MM.1S (cell line): ENCODE data around the gene MVB12A.

Experiments
- DNase-seq: peaks from one replicate; pipeline ENCODE4 v3.0.0-alpha.2; 2015
- H2AFZ ChIP-seq: fragments of 300-600 bp; sonication (generic); 2 replicates; pipeline ENCODE4 v1.6.0; 2016; ENCODE audit warnings: antibody characterized with exemption, low read length
- H3F3A ChIP-seq: fragments of 300-600 bp; sonication (generic); 2 replicates; pipeline ENCODE4 v1.6.1; 2016; ENCODE audit warnings: mild to moderate bottlenecking, antibody characterized with exemption, low read length, moderate library complexity, mixed read lengths; ENCODE audit not compliant: insufficient read depth
- H3K27ac ChIP-seq: fragments of 300-600 bp; sonication (generic); 2 replicates; pipeline ENCODE4 v1.5.1; 2016; ENCODE audit warnings: mild to moderate bottlenecking, low read length
- H3K27me3 ChIP-seq: fragments of 300-600 bp; sonication (generic); replicated peaks from 2 replicates; pipeline ENCODE4 v1.6.0; 2016; ENCODE audit warnings: low read length; ENCODE audit not compliant: insufficient read depth
- H3K36me3 ChIP-seq: fragments of 300-600 bp; sonication (generic); replicated peaks from 2 replicates; pipeline ENCODE4 v1.6.1; 2016; ENCODE audit warnings: mild to moderate bottlenecking, low read length, mixed read lengths; ENCODE audit not compliant: insufficient read depth
- H3K4me1 ChIP-seq: fragments of 300-600 bp; sonication (generic); 2 replicates; pipeline ENCODE4 v1.6.1; 2016; ENCODE audit warnings: low read length, mixed read lengths
- H3K4me2 ChIP-seq: fragments of 300-600 bp; sonication (generic); 2 replicates; pipeline ENCODE4 v1.6.0; 2016; ENCODE audit warnings: low read depth, low read length
- H3K4me3 ChIP-seq: fragments of 300-600 bp; sonication (generic); 2 replicates; pipeline ENCODE4 v1.5.1; 2016; ENCODE audit warnings: low read length, mixed read lengths
- H3K79me2 ChIP-seq: fragments of 300-600 bp; sonication (generic); 2 replicates; pipeline ENCODE4 v1.6.1; 2016; ENCODE audit warnings: mixed run types, low read length, mixed read lengths
- H3K9ac ChIP-seq: fragments of 300-600 bp; sonication (generic); 2 replicates; pipeline ENCODE4 v1.6.1; 2016; ENCODE audit warnings: low read length, mixed read lengths
- H3K9me2 ChIP-seq: fragments of 300-600 bp; sonication (generic); replicated peaks from 2 replicates; pipeline ENCODE4 v1.6.1; 2016; ENCODE audit warnings: mild to moderate bottlenecking, low read length, mixed read lengths; ENCODE audit not compliant: insufficient read depth
- H3K9me3 ChIP-seq: fragments of 300-600 bp; sonication (generic); replicated peaks from 2 replicates; pipeline ENCODE4 v1.6.1; 2016; ENCODE audit warnings: mild to moderate bottlenecking, low read length, mixed read lengths; ENCODE audit not compliant: insufficient read depth
- H4K20me1 ChIP-seq: fragments of 300-600 bp; sonication (generic); 2 replicates; pipeline ENCODE4 v1.6.1; 2016; ENCODE audit warnings: mild to moderate bottlenecking, low read length, moderate library complexity, mixed read lengths; ENCODE audit not compliant: insufficient read depth
- CTCF ChIP-seq: fragments of 300-600 bp; sonication (generic); IDR thresholded peaks from 2 replicates; pipeline ENCODE4 v1.5.1; 2016; ENCODE audit warnings: antibody characterized with exemption, low read length, mixed read lengths
- EZH2 ChIP-seq: fragments of 300-600 bp; sonication (generic); optimal IDR thresholded peaks from 2 replicates; pipeline ENCODE3; 2017; ENCODE audit warnings: low read depth, mild to moderate bottlenecking, antibody characterized with exemption, low read length, mixed read lengths
- EZH2phosphoT487 ChIP-seq: fragments of 300-600 bp; sonication (generic); IDR thresholded peaks from 2 replicates; pipeline ENCODE4 v1.6.1; 2018; ENCODE audit warnings: antibody characterized with exemption, low read length

Gene MVB12A

DNA sequence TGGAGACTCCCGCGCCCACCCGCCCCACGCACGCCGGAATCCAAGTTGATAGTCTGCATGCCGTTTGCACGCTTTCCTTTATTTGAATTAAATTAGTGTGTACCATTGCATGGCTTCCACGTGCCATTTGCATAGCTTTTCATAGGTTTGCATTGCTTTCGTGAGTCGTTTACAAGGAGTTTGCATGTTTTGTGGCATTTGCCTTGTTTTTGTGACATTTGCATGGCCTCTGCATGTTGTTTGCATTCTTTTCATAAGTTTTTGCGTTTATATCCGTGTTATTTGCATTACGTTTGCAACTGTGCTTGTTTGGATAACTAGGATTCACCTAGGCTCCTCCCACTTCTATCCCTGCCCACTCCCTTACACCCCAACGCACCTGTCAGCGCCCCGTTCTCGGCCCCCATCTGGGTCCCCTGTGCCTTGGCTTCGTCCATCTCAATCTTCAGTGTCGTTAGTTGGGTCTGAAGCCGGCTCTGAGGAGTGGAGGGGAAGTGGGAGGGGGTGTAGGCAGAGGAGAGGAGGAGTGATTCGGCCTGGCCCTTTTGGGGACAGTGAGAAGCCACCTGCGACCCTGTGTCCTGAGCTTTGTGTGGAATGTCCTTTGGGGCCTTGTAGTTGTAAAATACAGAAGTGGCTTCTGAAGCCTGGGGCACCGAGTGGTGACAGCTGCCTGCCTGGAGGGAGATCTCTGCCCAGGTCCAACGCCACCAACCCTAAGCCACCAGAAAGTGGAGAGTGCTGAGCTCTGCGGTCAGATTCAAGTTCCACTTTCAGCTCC, 28.3 kb upstream of the MVB12A start:
- Histone ChIP-seq H3K27ac (peak overlapping the region; percentile 10; the same call in 1 of the 2 replicates), H3K9me2 (no peaks in the 10 kb centered on the region), H3K9me3 (no peaks in the 10 kb centered on the region), H3K79me2 (no peaks in the 10 kb centered on the region), H3K27me3 (peaks cover 17% of the 10 kb centered on the region), H3K4me3 (peak overlapping the region; percentile 52), H4K20me1 (no peaks in the 10 kb centered on the region), H3K4me1 (peaks cover 7% of the 10 kb centered on the region; the same call in 1 of the 2 replicates), H3K36me3 (no peaks in the 10 kb centered on the region), H3F3A (peaks cover 28% of the 10 kb centered on the region), H3K4me2 (peak overlapping the region; percentile 95), H3K9ac (peak overlapping the region; percentile 24; the same call in 1 of the 2 replicates), H2AFZ (peak overlapping the region; percentile 58)
- TF ChIP-seq EZH2phosphoT487, result no peak
- no peak; the same call in 1 of the 2 replicates for TF ChIP-seq CTCF
- TF ChIP-seq EZH2, result no peak
- DNase-seq, result peak; percentile 61

DNA sequence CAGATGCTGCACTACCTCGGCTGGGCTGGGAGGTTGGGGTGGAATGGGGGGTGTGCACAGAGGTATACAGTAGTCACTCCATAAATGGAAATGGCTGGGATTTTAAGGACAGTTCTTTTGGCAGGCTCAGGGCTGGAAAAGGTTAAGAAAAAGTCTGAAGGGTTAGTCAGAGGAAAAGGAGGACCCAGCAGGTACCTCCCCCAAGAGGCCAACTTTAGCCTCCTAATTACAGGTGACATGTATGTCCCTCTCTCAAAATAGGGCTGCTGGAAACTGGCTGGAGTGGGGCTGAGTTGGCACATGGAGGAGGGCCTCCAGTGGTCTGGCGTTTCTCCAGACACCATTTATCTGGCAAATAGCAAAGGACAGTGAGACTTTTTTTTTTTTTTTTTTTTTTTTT, 26.8 kb upstream of the MVB12A start:
- Histone ChIP-seq H3K79me2 (no peaks in the 10 kb centered on the region), H2AFZ (no peak overlapping the region), H4K20me1 (no peaks in the 10 kb centered on the region), H3K9me3 (no peaks in the 10 kb centered on the region), H3K9me2 (no peaks in the 10 kb centered on the region), H3K4me1 (peaks cover 7% of the 10 kb centered on the region; the same call in 1 of the 2 replicates), H3K9ac (no peak overlapping the region), H3K27ac (no peak overlapping the region), H3K4me3 (no peak overlapping the region), H3K27me3 (peaks cover 17% of the 10 kb centered on the region), H3K4me2 (no peak overlapping the region), H3K36me3 (no peaks in the 10 kb centered on the region), H3F3A (peaks cover 28% of the 10 kb centered on the region)
- DNase-seq, result no peak
- TF ChIP-seq EZH2phosphoT487, result no peak
- TF ChIP-seq EZH2, result no peak
- no peak for TF ChIP-seq CTCF

GRCh38 chr19:17393914-17394313, 25.9 kb upstream of the MVB12A start, which contains the start of gene CCDC194:
Gene CCDC194 (minus strand): TSS chr19:17394196. CDS start chr19:17394158, 38 bp downstream.
- Histone ChIP-seq H3K9me3 (no peaks in the 10 kb centered on the region), H4K20me1 (no peaks in the 10 kb centered on the region), H3F3A (peaks cover 28% of the 10 kb centered on the region), H3K27me3 (peaks cover 13% of the 10 kb centered on the region), H3K4me2 (no peak within 1 kb of the TSS), H3K79me2 (no peaks in the 10 kb centered on the region), H3K4me3 (no peak within 1 kb of the TSS), H3K27ac (no peak within 1 kb of the TSS), H3K9ac (no peak within 1 kb of the TSS), H3K4me1 (peaks cover 7% of the 10 kb centered on the region; the same call in 1 of the 2 replicates), H2AFZ (no peak within 1 kb of the TSS), H3K9me2 (no peaks in the 10 kb centered on the region), H3K36me3 (no peaks in the 10 kb centered on the region)
- TF ChIP-seq EZH2phosphoT487, result no peak
- no peak for TF ChIP-seq EZH2
- TF ChIP-seq CTCF, result no peak
- no peak for DNase-seq
